GM19035 (cell line): ENCODE results near the gene ADCY9.

Experiments
- ATAC-seq: cut with Tn5 transposase; IDR thresholded peaks from one replicate; pipeline ENCODE4 v1.9.1; 2021; ENCODE audit not compliant: unreplicated experiment

Gene ADCY9

GRCh38 chr16:4008116-4008515 lies 108.1 kb downstream of the ADCY9 start:
- no peak for ATAC-seq

GRCh38 chr16:4006397-4006999 lies 109.7 kb downstream of the ADCY9 start:
- ATAC-seq: no peak

- ATAC-seq: no peak
These were observed 110.5 kb downstream of the ADCY9 start for GRCh38 chr16:4005731-4006130.

- ATAC-seq: no peak
These were observed 111.0 kb downstream of the ADCY9 start for GRCh38 chr16:4005281-4005680.

- ATAC-seq: no peak
These were observed 112.0 kb downstream of the ADCY9 start for GRCh38 chr16:4004206-4004605.

GRCh38 chr16:4003576-4003975 lies 112.7 kb downstream of the ADCY9 start:
- ATAC-seq: no peak

GRCh38 chr16:4003166-4003565 lies 113.1 kb downstream of the ADCY9 start:
- ATAC-seq: no peak

- no peak for ATAC-seq
These were observed 114.1 kb downstream of the ADCY9 start for GRCh38 chr16:4002121-4002520.

GRCh38 chr16:3999479-4000325 lies 116.5 kb downstream of the ADCY9 start:
- ATAC-seq: no peak

- ATAC-seq: no peak
These were observed 117.3 kb downstream of the ADCY9 start for GRCh38 chr16:3998793-3999478.

- ATAC-seq: no peak
These were observed 118.9 kb downstream of the ADCY9 start for GRCh38 chr16:3997231-3997841.

- no peak for ATAC-seq
These were observed 121.2 kb downstream of the ADCY9 start for GRCh38 chr16:3995001-3995400.

- ATAC-seq: no peak
These were observed 123.0 kb downstream of the ADCY9 start for GRCh38 chr16:3993052-3993785.

GRCh38 chr16:3992297-3993051 lies 123.8 kb downstream of the ADCY9 start:
- no peak for ATAC-seq

GRCh38 chr16:3988824-3989223 lies 127.4 kb downstream of the ADCY9 start:
- no peak for ATAC-seq

- no peak for ATAC-seq
These were observed 128.2 kb downstream of the ADCY9 start for GRCh38 chr16:3988011-3988410.

- ATAC-seq: no peak
These were observed 129.0 kb downstream of the ADCY9 start for GRCh38 chr16:3987231-3987630.

- ATAC-seq: no peak
These were observed 130.1 kb downstream of the ADCY9 start for GRCh38 chr16:3986235-3986544.

- ATAC-seq: no peak
These were observed 131.9 kb downstream of the ADCY9 start for GRCh38 chr16:3984111-3985060.
